ENCODE results near the gene BEAN1.

DNA sequence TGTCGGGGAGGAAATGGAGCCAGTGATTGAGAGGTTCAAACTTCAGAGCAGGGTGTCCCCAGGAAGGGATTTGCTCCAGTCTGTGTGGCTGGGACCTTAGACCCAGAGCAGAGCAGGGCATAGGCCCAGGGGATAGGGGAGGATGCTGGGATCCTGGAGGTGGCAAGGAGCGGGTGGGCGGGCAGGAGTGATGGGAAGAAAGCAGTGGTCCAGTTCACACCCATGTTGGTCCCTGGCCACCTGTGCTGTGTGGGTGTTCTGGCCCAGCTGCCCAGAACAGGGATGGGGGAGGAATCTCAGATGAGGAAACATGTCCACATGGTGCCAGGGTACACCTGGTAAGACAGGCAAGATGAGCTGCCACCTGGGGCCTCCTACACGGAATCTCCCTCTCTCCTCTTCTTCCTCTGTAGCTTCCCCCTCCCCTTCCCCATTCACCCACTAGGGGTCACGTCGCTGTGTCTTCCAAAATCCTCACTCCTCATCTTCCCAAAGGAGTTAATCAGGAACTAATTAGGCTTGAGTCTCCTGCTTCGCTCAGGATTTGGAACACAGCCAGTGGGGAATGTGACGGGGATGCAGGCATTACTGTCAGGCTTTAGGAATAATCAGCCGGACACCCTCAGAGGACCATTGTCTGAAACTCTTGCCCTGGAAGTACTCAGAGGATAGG is 2.3 kb downstream of the BEAN1 start:
- TF ChIP-seq, protein P1, sequence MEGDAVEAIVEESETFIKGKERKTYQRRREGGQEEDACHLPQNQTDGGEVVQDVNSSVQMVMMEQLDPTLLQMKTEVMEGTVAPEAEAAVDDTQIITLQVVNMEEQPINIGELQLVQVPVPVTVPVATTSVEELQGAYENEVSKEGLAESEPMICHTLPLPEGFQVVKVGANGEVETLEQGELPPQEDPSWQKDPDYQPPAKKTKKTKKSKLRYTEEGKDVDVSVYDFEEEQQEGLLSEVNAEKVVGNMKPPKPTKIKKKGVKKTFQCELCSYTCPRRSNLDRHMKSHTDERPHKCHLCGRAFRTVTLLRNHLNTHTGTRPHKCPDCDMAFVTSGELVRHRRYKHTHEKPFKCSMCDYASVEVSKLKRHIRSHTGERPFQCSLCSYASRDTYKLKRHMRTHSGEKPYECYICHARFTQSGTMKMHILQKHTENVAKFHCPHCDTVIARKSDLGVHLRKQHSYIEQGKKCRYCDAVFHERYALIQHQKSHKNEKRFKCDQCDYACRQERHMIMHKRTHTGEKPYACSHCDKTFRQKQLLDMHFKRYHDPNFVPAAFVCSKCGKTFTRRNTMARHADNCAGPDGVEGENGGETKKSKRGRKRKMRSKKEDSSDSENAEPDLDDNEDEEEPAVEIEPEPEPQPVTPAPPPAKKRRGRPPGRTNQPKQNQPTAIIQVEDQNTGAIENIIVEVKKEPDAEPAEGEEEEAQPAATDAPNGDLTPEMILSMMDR (IDR thresholded peaks at IDR 0.05): no peak
- TF ChIP-seq POLR2A (IDR thresholded peaks at IDR 0.05): no peak
